Nephron progenitor cell (in vitro differentiated cells): ENCODE measurements around the gene HGFAC.

Experiments used
- DNase-seq: peaks from one replicate; pipeline ENCODE4 v3.0.0; 2021
- H3K27ac Mint-ChIP-seq: 2 replicates; pipeline ENCODE4 v1.8.0; 2021; ENCODE audit warnings: mild to moderate bottlenecking, moderate library complexity, mixed read lengths
- H3K27me3 Mint-ChIP-seq: 2 replicates; pipeline ENCODE4 v1.8.0; 2021; ENCODE audit warnings: mild to moderate bottlenecking, low read depth, mixed read lengths; ENCODE audit not compliant: poor library complexity
- H3K36me3 Mint-ChIP-seq: 2 replicates; pipeline ENCODE4 v1.8.0; 2021; ENCODE audit warnings: low read depth, mixed read lengths
- H3K4me1 Mint-ChIP-seq: 2 replicates; pipeline ENCODE4 v1.8.0; 2021; ENCODE audit warnings: mixed read lengths
- H3K4me3 Mint-ChIP-seq: 2 replicates; pipeline ENCODE4 v1.8.0; 2021; ENCODE audit warnings: mild to moderate bottlenecking, moderate library complexity, mixed read lengths
- H3K9me3 Mint-ChIP-seq: 2 replicates; pipeline ENCODE4 v1.8.0; 2021; ENCODE audit warnings: mild to moderate bottlenecking, moderate library complexity, mixed read lengths
- TF ChIP-seq, protein P1 (sequence below): fragments of 200-600 bp; sonication (generic); IDR thresholded peaks from 2 replicates; pipeline ENCODE4 v1.5.0; 2021; ENCODE audit warnings: antibody characterized with exemption

HGFAC gene

DNA sequence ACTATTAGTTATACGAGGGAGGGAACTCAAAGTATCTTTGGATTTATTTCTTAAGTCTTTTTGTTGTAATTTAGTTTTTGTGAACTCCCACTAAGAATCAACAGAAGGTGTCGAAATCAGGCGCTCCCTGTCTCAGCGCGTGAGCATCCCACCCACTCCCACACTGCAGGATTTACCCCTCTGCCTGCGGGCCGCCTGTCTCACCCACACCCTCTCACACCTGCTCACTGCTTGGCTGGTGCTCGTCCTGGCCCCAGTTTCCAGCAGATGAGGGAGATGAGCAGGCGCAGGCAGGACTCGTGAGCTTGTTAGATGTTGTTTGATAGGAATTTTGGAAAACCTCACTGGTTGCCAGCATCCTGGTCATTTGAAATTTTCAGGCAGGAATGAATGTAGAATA is 20.8 kb upstream of the HGFAC start:
- Mint-ChIP-seq H3K27me3 (no peaks in the 10 kb centered on the region), H3K9me3 (no peaks in the 10 kb centered on the region), H3K27ac (no peak overlapping the region), H3K4me3 (no peak overlapping the region), H3K4me1 (peaks cover 26% of the 10 kb centered on the region), H3K36me3 (peaks cover 38% of the 10 kb centered on the region)
- TF ChIP-seq, protein P1, sequence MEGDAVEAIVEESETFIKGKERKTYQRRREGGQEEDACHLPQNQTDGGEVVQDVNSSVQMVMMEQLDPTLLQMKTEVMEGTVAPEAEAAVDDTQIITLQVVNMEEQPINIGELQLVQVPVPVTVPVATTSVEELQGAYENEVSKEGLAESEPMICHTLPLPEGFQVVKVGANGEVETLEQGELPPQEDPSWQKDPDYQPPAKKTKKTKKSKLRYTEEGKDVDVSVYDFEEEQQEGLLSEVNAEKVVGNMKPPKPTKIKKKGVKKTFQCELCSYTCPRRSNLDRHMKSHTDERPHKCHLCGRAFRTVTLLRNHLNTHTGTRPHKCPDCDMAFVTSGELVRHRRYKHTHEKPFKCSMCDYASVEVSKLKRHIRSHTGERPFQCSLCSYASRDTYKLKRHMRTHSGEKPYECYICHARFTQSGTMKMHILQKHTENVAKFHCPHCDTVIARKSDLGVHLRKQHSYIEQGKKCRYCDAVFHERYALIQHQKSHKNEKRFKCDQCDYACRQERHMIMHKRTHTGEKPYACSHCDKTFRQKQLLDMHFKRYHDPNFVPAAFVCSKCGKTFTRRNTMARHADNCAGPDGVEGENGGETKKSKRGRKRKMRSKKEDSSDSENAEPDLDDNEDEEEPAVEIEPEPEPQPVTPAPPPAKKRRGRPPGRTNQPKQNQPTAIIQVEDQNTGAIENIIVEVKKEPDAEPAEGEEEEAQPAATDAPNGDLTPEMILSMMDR = no peak
- no peak for DNase-seq

DNA sequence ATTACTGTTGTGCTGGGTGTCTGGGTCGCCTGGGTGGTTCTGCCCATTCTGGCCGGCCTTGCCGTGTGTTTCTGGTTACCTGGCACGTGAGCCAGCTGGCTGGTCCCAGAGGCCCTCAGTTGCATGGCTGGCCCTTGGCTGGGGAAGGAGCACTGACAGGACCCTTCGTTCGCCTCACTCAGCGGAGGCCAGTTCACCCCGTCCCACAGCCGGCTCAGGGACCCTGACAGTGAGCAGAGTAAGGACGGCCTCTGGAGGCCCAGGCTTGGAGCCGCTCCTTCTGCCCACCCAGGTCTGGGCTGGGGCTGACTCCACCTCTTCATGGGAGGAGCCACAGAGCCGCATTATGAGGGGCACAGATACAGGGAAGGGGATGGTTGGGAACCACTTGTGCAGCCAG is 20.3 kb upstream of the HGFAC start:
- Mint-ChIP-seq H3K27me3 (no peaks in the 10 kb centered on the region), H3K9me3 (no peaks in the 10 kb centered on the region), H3K27ac (no peak overlapping the region), H3K36me3 (peaks cover 33% of the 10 kb centered on the region), H3K4me1 (peaks cover 21% of the 10 kb centered on the region), H3K4me3 (no peak overlapping the region)
- DNase-seq = no peak
- TF ChIP-seq, protein P1 = no peak

DNA sequence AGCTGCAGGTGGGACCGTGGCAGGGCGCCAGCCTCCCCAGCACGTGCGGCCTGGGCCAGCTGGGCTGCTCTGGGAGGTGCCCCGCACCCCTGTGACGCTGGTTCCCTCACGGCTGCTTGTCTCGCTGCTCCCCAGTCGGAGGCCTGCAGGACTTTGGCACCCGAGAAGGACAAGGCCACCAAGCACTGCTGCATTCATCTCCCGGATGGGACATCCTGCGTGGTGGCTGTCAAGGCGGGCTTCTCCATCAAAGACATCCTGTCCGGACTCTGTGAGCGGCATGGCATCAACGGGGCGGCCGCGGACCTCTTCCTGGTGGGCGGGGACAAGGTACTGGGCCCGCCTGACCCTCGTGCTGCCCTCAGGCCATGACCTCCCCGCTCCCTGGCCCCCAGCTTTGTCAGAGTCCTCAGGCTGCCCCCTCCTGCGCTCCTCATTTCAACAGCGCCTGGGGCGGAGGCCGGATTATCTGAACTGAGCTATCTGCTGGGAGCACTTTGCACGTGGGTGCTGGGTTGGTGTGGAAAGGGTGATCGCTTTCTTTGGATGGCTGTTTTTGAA is 19.4 kb upstream of the HGFAC start:
- TF ChIP-seq, protein P1 = no peak

DNA sequence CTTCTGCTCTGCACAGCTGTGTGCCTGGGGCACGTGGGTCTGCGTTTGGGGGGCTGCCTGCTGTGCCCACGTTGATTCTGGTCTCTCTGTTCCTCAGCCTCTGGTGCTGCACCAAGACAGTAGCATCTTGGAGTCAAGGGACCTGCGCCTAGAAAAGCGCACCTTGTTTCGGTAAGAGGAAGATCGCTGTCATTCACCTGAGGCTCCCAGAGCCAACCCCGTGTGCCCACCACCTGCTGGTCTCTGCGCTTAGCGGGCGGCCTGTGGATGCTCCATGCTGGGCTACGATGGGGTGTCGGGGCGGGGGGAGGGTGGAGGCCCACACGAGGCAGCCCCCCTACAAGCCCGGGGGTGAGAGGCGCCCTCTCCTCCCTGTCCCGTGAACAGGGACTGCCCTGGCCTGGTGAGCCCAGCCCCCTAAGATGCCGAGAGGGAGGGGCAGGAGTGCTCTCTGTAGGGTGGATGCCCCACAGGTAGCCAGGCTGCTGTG is 18.9 kb upstream of the HGFAC start:
- H3K4me3 Mint-ChIP-seq = no peak overlapping the region
- no peak overlapping the region for H3K27ac Mint-ChIP-seq
- DNase-seq = no peak
- TF ChIP-seq, protein P1 = no peak
- no peaks in the 10 kb centered on the region for H3K9me3 Mint-ChIP-seq
- peaks cover 12% of the 10 kb centered on the region for H3K4me1 Mint-ChIP-seq
- H3K36me3 Mint-ChIP-seq = peaks cover 19% of the 10 kb centered on the region
- no peaks in the 10 kb centered on the region for H3K27me3 Mint-ChIP-seq

More for the DNA sequence above, 19.4 kb upstream of the HGFAC start:
- Mint-ChIP-seq H3K27ac (no peak overlapping the region), H3K9me3 (no peaks in the 10 kb centered on the region), H3K36me3 (peaks cover 25% of the 10 kb centered on the region), H3K27me3 (no peaks in the 10 kb centered on the region), H3K4me1 (peaks cover 13% of the 10 kb centered on the region), H3K4me3 (no peak overlapping the region)
- DNase-seq = no peak

DNA sequence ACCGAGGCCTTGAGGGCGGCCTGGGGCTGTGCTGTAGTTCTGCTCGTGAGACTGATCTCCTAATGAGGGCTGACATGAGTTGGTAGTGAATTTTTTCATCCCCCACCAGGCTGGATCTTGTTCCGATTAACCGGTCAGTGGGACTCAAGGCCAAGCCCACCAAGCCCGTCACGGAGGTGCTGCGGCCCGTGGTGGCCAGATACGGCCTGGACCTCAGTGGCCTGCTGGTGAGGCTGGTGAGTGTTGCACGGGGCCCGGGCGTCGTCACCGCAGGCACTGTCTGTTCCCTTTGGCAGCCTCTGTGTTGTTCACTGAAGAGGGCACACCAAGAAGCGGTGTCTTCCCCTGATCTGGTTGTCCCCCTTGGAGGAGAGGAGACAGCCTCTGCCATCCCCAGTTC is 18.4 kb upstream of the HGFAC start:
- H3K36me3 Mint-ChIP-seq = peaks cover 17% of the 10 kb centered on the region
- H3K4me1 Mint-ChIP-seq = peaks cover 12% of the 10 kb centered on the region
- no peak overlapping the region for H3K4me3 Mint-ChIP-seq
- H3K9me3 Mint-ChIP-seq = no peaks in the 10 kb centered on the region
- TF ChIP-seq, protein P1 = no peak
- no peak overlapping the region for H3K27ac Mint-ChIP-seq
- no peaks in the 10 kb centered on the region for H3K27me3 Mint-ChIP-seq
- no peak for DNase-seq

DNA sequence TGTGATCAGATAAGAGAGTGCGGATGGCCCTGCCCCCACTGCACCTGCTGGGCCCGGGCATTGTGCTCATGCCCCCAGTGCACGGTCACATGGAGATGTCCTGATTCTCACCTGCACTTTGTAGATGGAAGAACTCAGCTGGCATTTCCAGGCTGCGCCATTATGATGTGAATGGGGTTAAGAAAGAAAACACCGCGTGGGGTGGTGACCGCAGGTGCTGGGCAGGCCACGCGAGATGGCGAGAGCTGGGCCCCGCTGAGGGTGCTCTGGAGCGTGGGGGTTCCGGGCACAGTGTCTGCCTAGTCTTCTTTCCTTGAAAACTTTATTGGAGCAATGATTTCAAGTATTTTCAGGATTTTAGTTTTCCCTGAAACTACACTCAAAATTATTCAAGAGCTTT is 17.8 kb upstream of the HGFAC start:
- no peak for DNase-seq

More for the DNA sequence above, 17.8 kb upstream of the HGFAC start:
- Mint-ChIP-seq H3K9me3 (no peaks in the 10 kb centered on the region), H3K4me1 (peaks cover 12% of the 10 kb centered on the region), H3K36me3 (peaks cover 20% of the 10 kb centered on the region), H3K27me3 (no peaks in the 10 kb centered on the region), H3K4me3 (no peak overlapping the region), H3K27ac (no peak overlapping the region)
- TF ChIP-seq, protein P1 = no peak
